HL-60 (cell line): Measurements from ENCODE around the gene OSBPL6.

ENCODE experiments used
- CTCF ChIP-seq: IDR thresholded peaks from one replicate; pipeline ENCODE4 v1.5.1; 2011; ENCODE audit warnings: low read length, control low read depth, inconsistent platforms; ENCODE audit not compliant: insufficient read depth
- GABPA ChIP-seq: IDR thresholded peaks from 2 replicates; pipeline ENCODE4 v1.6.1; 2012; ENCODE audit warnings: low read depth
- POLR2AphosphoS5 ChIP-seq: IDR thresholded peaks from 2 replicates; pipeline ENCODE4 v1.6.1; 2012; ENCODE audit warnings: low read depth
- REST ChIP-seq: IDR thresholded peaks from 2 replicates; pipeline ENCODE4 v1.6.1; 2012; ENCODE audit warnings: low read depth; ENCODE audit not compliant: insufficient replicate concordance
- SPI1 ChIP-seq: IDR thresholded peaks from 2 replicates; pipeline ENCODE4 v1.6.1; 2012; ENCODE audit warnings: low read depth, mild to moderate bottlenecking, borderline replicate concordance

GRCh38 chr2:178213991-178214390 lies 19.7 kb downstream of the OSBPL6 start:
- TF ChIP-seq CTCF (no peak), REST (no peak), POLR2AphosphoS5 (no peak), GABPA (no peak), SPI1 (no peak)
